Measurements from ENCODE around the gene TBC1D2. TPM values are rescaled to one million over a fixed set of nuclear protein-coding genes. Genes with fewer than 3 reads are reported as not detected.

TBC1D2 gene
- total and polyA plus RNA-seq, 2 experiments from 2014 or later, result 3.7 to 6.8 TPM

GRCh38 chr9:98217255-98217654 lies 38.2 kb downstream of the TBC1D2 start:
- Mint-ChIP-seq H3K27ac (no peak overlapping the region), H3K4me3 (no peak overlapping the region), H3K9me3 (no peaks in the 10 kb centered on the region), H3K27me3 (ENCODE audit: insufficient read depth, low read depth, poor library complexity) (peaks cover 17% of the 10 kb centered on the region), H3K4me1 (peaks cover 57% of the 10 kb centered on the region), H3K36me3 (ENCODE audit: low read depth) (peaks cover 31% of the 10 kb centered on the region)
- H3K27ac ChIP-seq (ENCODE audit: low read depth), result peak overlapping the region; percentile 90; the same call in 1 of the 2 replicates
- no peak overlapping the region for H3K4me2 ChIP-seq
- no peaks in the 10 kb centered on the region for H3K27me3 ChIP-seq (ENCODE audit: insufficient read depth)
- H2AFZ ChIP-seq, result no peak overlapping the region
- no peaks in the 10 kb centered on the region for H4K20me1 ChIP-seq (replicated peaks; ENCODE audit: insufficient read depth)
- no peaks in the 10 kb centered on the region for H3K79me2 ChIP-seq (replicated peaks; ENCODE audit: insufficient read depth)
- H3F3A ChIP-seq (replicated peaks; ENCODE audit: low read depth), result peaks cover 18% of the 10 kb centered on the region
- ATAC-seq (no peak), DNase-seq (ENCODE audit: low spot score) (no peak)
- no peak overlapping the region for H3K4me3 ChIP-seq
- TF ChIP-seq POLR2AphosphoS5 (IDR thresholded peaks at IDR 0.05; ENCODE audit: low read depth), result no peak
- H3K36me3 ChIP-seq (ENCODE audit: insufficient read depth), result no peaks in the 10 kb centered on the region
- H3K4me1 ChIP-seq (ENCODE audit: insufficient read depth), result peaks cover 31% of the 10 kb centered on the region
- no peaks in the 10 kb centered on the region for H3K9me2 ChIP-seq (ENCODE audit: insufficient read depth)

- no peak for ATAC-seq
- Histone ChIP-seq H4K20me1 (replicated peaks; ENCODE audit: insufficient read depth) (no peaks in the 10 kb centered on the region), H3F3A (replicated peaks; ENCODE audit: low read depth) (peaks cover 18% of the 10 kb centered on the region), H3K4me3 (no peak overlapping the region), H3K9me2 (ENCODE audit: insufficient read depth) (no peaks in the 10 kb centered on the region), H3K4me2 (no peak overlapping the region), H3K79me2 (replicated peaks; ENCODE audit: insufficient read depth) (no peaks in the 10 kb centered on the region), H3K27ac (ENCODE audit: low read depth) (no peak overlapping the region), H3K27me3 (ENCODE audit: insufficient read depth) (no peaks in the 10 kb centered on the region), H2AFZ (no peak overlapping the region), H3K36me3 (ENCODE audit: insufficient read depth) (no peaks in the 10 kb centered on the region; the same call in 1 of the 2 replicates), H3K4me1 (ENCODE audit: insufficient read depth) (peaks cover 31% of the 10 kb centered on the region)
- peaks cover 49% of the 10 kb centered on the region for H3K4me1 Mint-ChIP-seq
- H3K36me3 Mint-ChIP-seq (ENCODE audit: low read depth), result peaks cover 27% of the 10 kb centered on the region
- H3K27ac Mint-ChIP-seq, result no peak overlapping the region
- H3K4me3 Mint-ChIP-seq, result no peak overlapping the region
- no peaks in the 10 kb centered on the region for H3K9me3 Mint-ChIP-seq
- DNase-seq (ENCODE audit: low spot score), result no peak
- peaks cover 13% of the 10 kb centered on the region for H3K27me3 Mint-ChIP-seq (ENCODE audit: insufficient read depth, low read depth, poor library complexity)
- TF ChIP-seq ZNF114 (CRISPR knock-in tag; IDR thresholded peaks at IDR 0.05) (no peak), CREB1 (CRISPR knock-in tag; IDR thresholded peaks at IDR 0.05; ENCODE audit: low read depth) (no peak), JUNB (IDR thresholded peaks at IDR 0.05; ENCODE audit: unreplicated experiment) (no peak), EZH2phosphoT487 (IDR thresholded peaks at IDR 0.05; ENCODE audit: unreplicated experiment) (no peak), POLR2AphosphoS5 (IDR thresholded peaks at IDR 0.05; ENCODE audit: low read depth) (no peak), ETS1 (IDR thresholded peaks at IDR 0.05) (no peak), ZNF331 (CRISPR knock-in tag; IDR thresholded peaks at IDR 0.05; ENCODE audit: low read depth) (no peak)
Measured at GRCh38 chr9:98216391-98216790, 39.1 kb downstream of the TBC1D2 start.

GRCh38 chr9:98215821-98216220 lies 39.6 kb downstream of the TBC1D2 start:
- H3F3A ChIP-seq (replicated peaks; ENCODE audit: low read depth), result peaks cover 18% of the 10 kb centered on the region
- no peak overlapping the region for H3K4me2 ChIP-seq
- H3K27ac ChIP-seq (ENCODE audit: low read depth), result no peak overlapping the region
- Mint-ChIP-seq H3K4me1 (peaks cover 44% of the 10 kb centered on the region), H3K4me3 (no peak overlapping the region), H3K27me3 (ENCODE audit: insufficient read depth, low read depth, poor library complexity) (peaks cover 14% of the 10 kb centered on the region), H3K9me3 (no peaks in the 10 kb centered on the region), H3K36me3 (ENCODE audit: low read depth) (peaks cover 26% of the 10 kb centered on the region), H3K27ac (0 out of 2 replicates have a peak overlapping the region, but pooled peaks have one; percentile 72)
- TF ChIP-seq CREB1 (CRISPR knock-in tag; IDR thresholded peaks at IDR 0.05; ENCODE audit: low read depth) (no peak), REST (IDR thresholded peaks at IDR 0.05; ENCODE audit: unreplicated experiment) (no peak), ETS1 (IDR thresholded peaks at IDR 0.05) (no peak), POLR2AphosphoS5 (IDR thresholded peaks at IDR 0.05; ENCODE audit: low read depth) (no peak), CTCF (conservative IDR thresholded peaks at IDR 0.05; ENCODE audit: low read depth in 2 of 2) (peak; percentile 72 to 73)
- peaks cover 31% of the 10 kb centered on the region for H3K4me1 ChIP-seq (ENCODE audit: insufficient read depth)
- no peaks in the 10 kb centered on the region for H3K9me2 ChIP-seq (ENCODE audit: insufficient read depth)
- peak; percentile 65 for DNase-seq (ENCODE audit: low spot score)
- peak; percentile 30 for ATAC-seq
- no peak overlapping the region for H3K4me3 ChIP-seq
- no peaks in the 10 kb centered on the region for H3K79me2 ChIP-seq (replicated peaks; ENCODE audit: insufficient read depth)
- no peaks in the 10 kb centered on the region for H3K27me3 ChIP-seq (ENCODE audit: insufficient read depth)
- no peaks in the 10 kb centered on the region; the same call in 1 of the 2 replicates for H3K36me3 ChIP-seq (ENCODE audit: insufficient read depth)
- H2AFZ ChIP-seq, result no peak overlapping the region
- H4K20me1 ChIP-seq (replicated peaks; ENCODE audit: insufficient read depth), result no peaks in the 10 kb centered on the region; the same call in 1 of the 2 replicates
